HG03565 (cell line): ENCODE results near the gene PRKRIP1.
"Not testable (repeated sequence)": the region's sequence is repeated elsewhere in the genome, so short reads cannot be mapped to it uniquely, and the experiment has no call there.

Experiments used
- ATAC-seq: cut with Tn5 transposase; IDR thresholded peaks from one replicate; pipeline ENCODE4 v1.9.1; 2021; ENCODE audit warnings: mild to moderate bottlenecking, moderate library complexity; ENCODE audit not compliant: unreplicated experiment

The PRKRIP1 gene

GRCh38 chr7:102429141-102429899, 33.2 kb downstream of the PRKRIP1 start:
- ATAC-seq: no peak

- no peak for ATAC-seq
Measured at GRCh38 chr7:102431617-102432298, 35.6 kb downstream of the PRKRIP1 start.

GRCh38 chr7:102432442-102433218, 36.5 kb downstream of the PRKRIP1 start:
- peak; percentile 17 for ATAC-seq

GRCh38 chr7:102433219-102434038, 37.3 kb downstream of the PRKRIP1 start, which contains the start of gene ORAI2:
ORAI2 (plus strand) TSS chr7:102433575; CDS start chr7:102438957, 5,382 bp downstream.
- peak; percentile 47 for ATAC-seq

GRCh38 chr7:102434039-102434486, 37.9 kb downstream of the PRKRIP1 start:
- no peak for ATAC-seq

GRCh38 chr7:102436118-102436517, 40.0 kb downstream of the PRKRIP1 start:
- no peak for ATAC-seq

GRCh38 chr7:102439963-102440795, 44.0 kb downstream of the PRKRIP1 start:
- ATAC-seq: no peak

- no peak for ATAC-seq
Measured at GRCh38 chr7:102444961-102445673, 49.0 kb downstream of the PRKRIP1 start.

- no peak for ATAC-seq
Measured at GRCh38 chr7:102445674-102446071, 49.5 kb downstream of the PRKRIP1 start.

GRCh38 chr7:102446387-102447156, 50.4 kb downstream of the PRKRIP1 start:
- no peak for ATAC-seq

- ATAC-seq: no peak
Measured at GRCh38 chr7:102447311-102447710, 51.1 kb downstream of the PRKRIP1 start.

- ATAC-seq: no peak
Measured at GRCh38 chr7:102449136-102449535, 53.0 kb downstream of the PRKRIP1 start.

- no peak for ATAC-seq
Measured at GRCh38 chr7:102450242-102450641, 54.1 kb downstream of the PRKRIP1 start.

GRCh38 chr7:102451371-102452054, 55.4 kb downstream of the PRKRIP1 start:
- no peak for ATAC-seq

GRCh38 chr7:102452451-102452850, 56.3 kb downstream of the PRKRIP1 start:
- ATAC-seq: no peak

- ATAC-seq: no peak
Measured at GRCh38 chr7:102453319-102453718, 57.2 kb downstream of the PRKRIP1 start.

GRCh38 chr7:102454468-102454867, 58.3 kb downstream of the PRKRIP1 start:
- no peak for ATAC-seq

- ATAC-seq: not testable (repeated sequence)
Measured at GRCh38 chr7:102454932-102455331, 58.8 kb downstream of the PRKRIP1 start.
